ENCODE results near the gene MSANTD1.
"Not testable (repeated sequence)": the region's sequence is repeated elsewhere in the genome, so short reads cannot be mapped to it uniquely, and the experiment has no call there.

The MSANTD1 gene

GRCh38 chr4:3299122-3299975 is 50.4 kb downstream of the MSANTD1 start:
- Histone ChIP-seq H3K4me3 (replicated peaks; ENCODE audit: insufficient read depth, low read length) (no peak overlapping the region), H3K27ac (replicated peaks) (no peak overlapping the region), H3K27me3 (ENCODE audit: insufficient read depth, poor library complexity, severe bottlenecking) (peaks cover 12% of the 10 kb centered on the region)
- no peak for DNase-seq (ENCODE audit: low read depth in 1 of 2, low spot score in 1 of 2)
- TF ChIP-seq REST (IDR thresholded peaks at IDR 0.05; ENCODE audit: insufficient replicate concordance, low read depth) (no peak), CTCF (IDR thresholded peaks at IDR 0.05; ENCODE audit: insufficient read depth, low read length) (no peak), POLR2AphosphoS5 (IDR thresholded peaks at IDR 0.05; ENCODE audit: low read depth) (no peak), GABPA (IDR thresholded peaks at IDR 0.05; ENCODE audit: low read depth) (no peak), SPI1 (IDR thresholded peaks at IDR 0.05; ENCODE audit: borderline replicate concordance, low read depth) (no peak)

DNA sequence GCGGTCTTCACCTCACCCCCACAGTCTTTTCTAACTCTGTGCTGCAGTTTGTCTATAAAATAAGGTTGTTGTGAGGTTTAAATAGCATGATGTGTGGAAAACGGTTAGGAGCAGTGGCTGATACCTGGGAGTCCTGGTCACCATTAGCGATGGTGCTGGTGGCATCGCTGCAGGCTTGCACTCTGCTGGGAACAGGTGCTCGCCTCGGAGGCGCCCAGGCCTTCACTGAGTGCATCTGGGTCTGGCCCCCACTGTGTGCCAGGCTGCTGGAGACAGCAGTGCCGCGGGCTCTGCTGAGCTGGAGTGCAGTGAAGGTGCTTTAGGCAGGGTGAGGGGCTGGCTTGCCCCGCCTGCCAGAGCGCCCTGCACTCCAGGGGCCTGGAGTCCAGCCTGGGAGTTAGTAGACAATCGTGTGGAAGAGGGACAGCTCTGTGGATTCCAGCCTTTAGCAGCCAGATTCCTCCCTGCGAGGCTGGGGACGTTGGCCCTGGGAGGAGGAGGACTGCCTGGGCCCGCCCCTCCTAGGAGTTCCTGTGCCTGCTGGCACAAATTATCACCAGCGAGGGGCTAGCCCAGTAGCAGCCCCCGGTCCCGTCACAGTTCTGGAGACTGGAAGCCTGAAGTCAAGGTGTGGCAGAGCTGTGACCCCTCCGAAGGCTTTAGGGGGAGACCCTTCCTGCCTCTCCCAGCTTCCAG is 51.2 kb downstream of the MSANTD1 start:
- H3K4me3 ChIP-seq (replicated peaks; ENCODE audit: insufficient read depth, low read length) = no peak overlapping the region
- TF ChIP-seq GABPA (IDR thresholded peaks at IDR 0.05; ENCODE audit: low read depth) (no peak), CTCF (IDR thresholded peaks at IDR 0.05; ENCODE audit: insufficient read depth, low read length) (no peak), POLR2AphosphoS5 (IDR thresholded peaks at IDR 0.05; ENCODE audit: low read depth) (no peak), SPI1 (IDR thresholded peaks at IDR 0.05; ENCODE audit: borderline replicate concordance, low read depth) (no peak), REST (IDR thresholded peaks at IDR 0.05; ENCODE audit: insufficient replicate concordance, low read depth) (no peak)
- DNase-seq (ENCODE audit: low read depth in 1 of 2, low spot score in 1 of 2) = no peak
- H3K27ac ChIP-seq (replicated peaks) = no peak overlapping the region
- peaks cover 12% of the 10 kb centered on the region for H3K27me3 ChIP-seq (ENCODE audit: insufficient read depth, poor library complexity, severe bottlenecking)

DNA sequence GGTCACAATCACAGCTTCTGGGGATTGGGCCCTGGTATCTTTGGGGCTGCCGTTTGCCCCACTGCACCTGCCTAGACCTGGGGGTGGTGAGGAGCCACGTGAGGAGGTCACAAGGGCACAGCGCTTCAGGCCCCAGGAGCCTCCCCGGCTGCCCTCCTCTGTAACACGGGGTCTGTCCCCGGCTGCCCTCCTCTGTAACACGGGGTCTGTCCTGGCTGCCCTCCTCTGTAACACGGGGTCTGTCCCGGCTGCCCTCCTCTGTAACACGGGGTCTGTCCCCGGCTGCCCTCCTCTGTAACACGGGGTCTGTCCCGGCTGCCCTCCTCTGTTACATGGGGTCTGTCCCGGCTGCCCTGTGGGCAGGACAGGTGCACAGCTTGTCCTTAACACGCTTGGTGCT is 51.9 kb downstream of the MSANTD1 start:
- not testable (repeated sequence) for H3K4me3 ChIP-seq (replicated peaks; ENCODE audit: insufficient read depth, low read length); H3K27ac ChIP-seq (replicated peaks); H3K27me3 ChIP-seq (ENCODE audit: insufficient read depth, poor library complexity, severe bottlenecking); DNase-seq (ENCODE audit: low read depth in 1 of 2, low spot score in 1 of 2)

DNA sequence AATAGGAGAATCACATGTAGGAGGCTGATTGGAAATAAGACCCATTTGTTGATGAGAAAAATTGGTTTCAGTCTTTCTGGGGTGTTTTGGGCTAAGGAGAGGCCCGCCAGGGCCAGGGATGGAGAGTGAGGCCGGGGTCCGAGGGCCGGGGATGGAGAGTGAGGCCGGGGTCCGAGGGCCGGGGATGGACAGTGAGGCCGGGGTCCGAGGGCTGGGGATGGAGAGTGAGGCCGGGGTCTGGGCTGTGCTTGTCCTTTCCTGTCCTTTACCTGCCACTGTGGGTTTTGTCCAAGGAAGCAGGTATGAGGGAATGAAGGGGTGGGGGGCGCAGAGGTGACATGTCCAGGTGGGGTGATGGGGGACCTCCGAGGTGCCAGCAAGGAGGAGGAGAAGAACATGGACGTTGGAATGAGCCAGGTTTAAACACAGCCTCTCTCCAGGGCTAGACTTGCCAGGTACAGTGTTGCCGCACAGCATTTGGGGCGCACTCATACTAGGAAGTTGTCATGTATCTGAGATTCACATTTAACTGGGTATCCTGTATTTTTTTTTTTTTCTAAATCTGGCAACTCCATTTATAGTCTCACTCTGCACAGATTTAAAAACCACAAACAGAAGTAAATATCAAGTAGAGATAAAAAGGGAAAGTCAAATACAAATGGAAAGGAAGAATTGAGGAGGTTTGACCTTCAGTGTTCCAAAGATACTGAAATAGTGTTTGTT is 52.7 kb downstream of the MSANTD1 start:
- Histone ChIP-seq H3K27me3 (ENCODE audit: insufficient read depth, poor library complexity, severe bottlenecking) (peaks cover 8% of the 10 kb centered on the region), H3K4me3 (replicated peaks; ENCODE audit: insufficient read depth, low read length) (no peak overlapping the region), H3K27ac (replicated peaks) (no peak overlapping the region)
- TF ChIP-seq SPI1 (IDR thresholded peaks at IDR 0.05; ENCODE audit: borderline replicate concordance, low read depth) = no peak
- no peak for DNase-seq (ENCODE audit: low read depth in 1 of 2, low spot score in 1 of 2)

Measured in HL-60 (cell line).